Liver (tissue), 9 donors: ENCODE results near the gene NDRG4. TPM values are rescaled to one million over a fixed set of nuclear protein-coding genes. Genes with fewer than 3 reads are reported as not detected.

ENCODE experiments used
- DNase-seq: peaks from one replicate; pipeline ENCODE4 v3.0.0-alpha.2; 2017; ENCODE audit warnings: low spot score
- H3K27ac ChIP-seq, 2 donors: one replicate each; pipeline ENCODE4 v1.7.0; 2013; ENCODE audit warnings: inconsistent platforms in 2 of 2, low read length in 2 of 2, control low read depth in 1 of 2, low read depth in 1 of 2, mild to moderate bottlenecking in 1 of 2
- H3K27me3 ChIP-seq, 4 donors: one replicate each; pipeline versions ENCODE4 v1.6.1 to v1.7.0; 2013; ENCODE audit warnings: low read length in 3 of 4, inconsistent platforms in 1 of 4, mild to moderate bottlenecking in 1 of 4, moderate library complexity in 1 of 4; ENCODE audit not compliant: control insufficient read depth in 4 of 4, insufficient read depth in 4 of 4
- H3K36me3 ChIP-seq, 4 donors: one replicate each; pipeline versions ENCODE4 v1.6.1 to v1.7.0; 2013; ENCODE audit warnings: low read length in 3 of 4, mild to moderate bottlenecking in 3 of 4, low read depth in 1 of 4, moderate library complexity in 1 of 4; ENCODE audit not compliant: control insufficient read depth in 4 of 4, insufficient read depth in 3 of 4
- H3K4me1 ChIP-seq, 4 donors: one replicate each; pipeline versions ENCODE4 v1.6.1 to v1.7.0; 2013; ENCODE audit warnings: low read length in 3 of 4, mild to moderate bottlenecking in 3 of 4, moderate library complexity in 1 of 4; ENCODE audit not compliant: control insufficient read depth in 4 of 4, insufficient read depth in 4 of 4
- H3K4me3 ChIP-seq, 3 donors: one replicate each; pipeline versions ENCODE4 v1.6.1 to v1.7.0; 2013; ENCODE audit warnings: low read length in 3 of 3, control low read depth in 1 of 3, low read depth in 1 of 3, mild to moderate bottlenecking in 1 of 3
- H3K9ac ChIP-seq, 2 donors: one replicate each; pipeline ENCODE4 v1.7.0; 2013; ENCODE audit warnings: low read length in 2 of 2, mild to moderate bottlenecking in 2 of 2, moderate library complexity in 2 of 2, control low read depth in 1 of 2, low read depth in 1 of 2
- H3K9me3 ChIP-seq, 4 donors: one replicate each; pipeline versions ENCODE4 v1.6.1 to v1.7.0; 2013; ENCODE audit warnings: low read length in 3 of 4; ENCODE audit not compliant: control insufficient read depth in 4 of 4
- EGR1 ChIP-seq, 2 donors: IDR thresholded peaks; 2 replicates each; pipeline ENCODE4 v1.6.1; 2016 to 2018; ENCODE audit warnings: antibody characterized with exemption in 2 of 2, low read depth in 2 of 2
- FOXA1 ChIP-seq: IDR thresholded peaks from 2 replicates; pipeline ENCODE4 v1.6.1; 2016; ENCODE audit warnings: antibody characterized with exemption
- GABPA ChIP-seq, 2 donors: IDR thresholded peaks in 1 of 2; conservative IDR thresholded peaks in 1 of 2; 2 replicates each; pipeline ENCODE4 v1.6.1; 2016; ENCODE audit warnings: antibody characterized with exemption in 2 of 2, mild to moderate bottlenecking in 1 of 2, moderate library complexity in 1 of 2
- HNF4A ChIP-seq, 2 donors: conservative IDR thresholded peaks; 2 replicates each; pipeline ENCODE4 v1.6.1; 2016; ENCODE audit warnings: antibody characterized with exemption in 2 of 2, mild to moderate bottlenecking in 2 of 2
- HNF4G ChIP-seq: IDR thresholded peaks from 2 replicates; pipeline ENCODE4 v1.6.1; 2016; ENCODE audit warnings: antibody characterized with exemption
- JUND ChIP-seq, 2 donors: IDR thresholded peaks; 2 replicates each; pipeline ENCODE4 v1.6.1; 2016; ENCODE audit warnings: antibody characterized with exemption in 2 of 2
- NR2F2 ChIP-seq: IDR thresholded peaks from 2 replicates; pipeline ENCODE4 v1.6.1; 2016; ENCODE audit warnings: antibody characterized with exemption
- RAD21 ChIP-seq, 2 donors: IDR thresholded peaks; 2 replicates each; pipeline ENCODE4 v1.6.1; 2016; ENCODE audit warnings: antibody characterized with exemption in 2 of 2, mild to moderate bottlenecking in 2 of 2
- RXRA ChIP-seq, 2 donors: IDR thresholded peaks; 2 replicates each; pipeline ENCODE4 v1.6.1; 2017 to 2018; ENCODE audit warnings: antibody characterized with exemption in 2 of 2, mild to moderate bottlenecking in 1 of 2
- SP1 ChIP-seq: IDR thresholded peaks from 2 replicates; pipeline ENCODE4 v1.6.1; 2018; ENCODE audit warnings: antibody characterized with exemption, mild to moderate bottlenecking
- TAF1 ChIP-seq: conservative IDR thresholded peaks from 2 replicates; pipeline ENCODE4 v1.6.1; 2016; ENCODE audit warnings: antibody characterized with exemption, mild to moderate bottlenecking
- YY1 ChIP-seq: IDR thresholded peaks from 2 replicates; pipeline ENCODE4 v1.6.1; 2016; ENCODE audit warnings: antibody characterized with exemption, mild to moderate bottlenecking
- WGBS: extraction: QIAGEN DNeasy Blood & Tissue Kit; methylation state at CpG from one replicate; pipeline ENCODE4 v1.1.7; 2013; 5-methylcytosine and 5-hydroxymethylcytosine counted together
- polyA plus RNA-seq, 2 donors: library from polyadenylated mRNA; stranded (reverse) in 1 of 2; unstranded in 1 of 2; fragments of 200-250 nt in 1 of 2; fragments of >200 nt in 1 of 2; fragmentation: Nextera tagmentation in 1 of 2; extraction: Ambion mirVana in 1 of 2; gene quantifications; one replicate each; pipeline versions ENCODE4 v1.2.1 to v1.2.3, GENCODE V29; 2013 to 2015
- total RNA-seq, 2 donors: library from RNA; depleted of rRNA; stranded (reverse); fragments of >200 nt; gene quantifications; one replicate each; pipeline ENCODE4 v1.2.3, GENCODE V29; 2014
- TF ChIP-seq, protein P1 (sequence below): IDR thresholded peaks from 2 replicates; pipeline ENCODE4 v1.6.1; 2016; ENCODE audit warnings: antibody characterized with exemption, mild to moderate bottlenecking
- TF ChIP-seq, protein P2 (sequence below): IDR thresholded peaks from 2 replicates; pipeline ENCODE4 v1.6.1; 2016; ENCODE audit warnings: antibody characterized with exemption
- TF ChIP-seq, protein P3 (sequence below): IDR thresholded peaks from 2 replicates; pipeline ENCODE4 v1.6.1; 2016; ENCODE audit warnings: antibody characterized with exemption
- TF ChIP-seq, protein P4 (sequence below): fragments of 150-350 bp; IDR thresholded peaks from 2 replicates; pipeline ENCODE4 v1.5.1; 2017; ENCODE audit warnings: improper control_type of control experiment, low read depth, low read length; ENCODE audit not compliant: missing input control
- TF ChIP-seq, protein P5 (sequence below): IDR thresholded peaks from 2 replicates; pipeline ENCODE4 v1.6.1; 2016; ENCODE audit warnings: antibody characterized with exemption
- donor health status: healthy.
- donor health status: healthy.
- donor health status: healthy.
- donor health status: healthy.
- donor health status: healthy.

NDRG4 gene
- total and polyA plus RNA-seq, 4 donors: 0.40 to 1.1 (median 0.86) TPM

DNA sequence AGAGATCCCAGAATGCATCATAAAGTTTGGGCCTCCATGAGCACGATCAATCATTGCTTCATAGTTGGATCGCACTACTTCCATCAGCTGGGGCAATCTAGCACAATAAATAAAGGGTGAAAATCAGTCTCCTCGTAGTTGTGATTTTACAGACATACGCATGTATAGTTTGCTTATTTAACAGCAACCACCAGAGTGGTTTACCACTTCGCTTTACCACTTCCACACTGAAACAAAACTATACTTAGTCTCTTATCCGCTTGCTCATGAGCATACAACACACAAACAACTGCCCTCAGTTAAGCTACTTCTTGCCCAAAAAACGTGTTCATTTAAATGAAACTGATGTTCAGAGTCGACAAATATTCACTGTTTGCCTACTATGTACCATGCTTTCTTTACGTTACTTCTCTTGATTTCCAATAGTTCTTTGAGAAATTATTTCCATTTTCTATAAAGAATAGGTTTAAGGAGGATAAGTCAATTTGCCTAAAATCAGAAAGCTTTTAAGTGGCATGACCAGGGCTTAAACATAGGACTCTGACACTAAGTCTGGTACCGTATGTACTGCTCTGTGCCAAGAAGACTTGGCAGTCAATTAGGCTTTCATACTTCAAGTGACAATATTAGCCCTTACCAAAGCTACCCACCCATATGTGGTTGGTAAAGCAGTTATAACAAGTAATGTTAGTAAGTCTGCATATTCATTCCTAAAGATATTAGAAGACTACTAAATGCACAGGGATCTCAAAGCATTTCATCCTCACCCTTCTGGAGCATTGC, 37.4 kb downstream of the NDRG4 start:
- Histone ChIP-seq H3K36me3 (peaks cover 23 to 86% (median 71%) of the 10 kb centered on the region in 4 donors), H3K4me3 (no peak overlapping the region), H3K27me3 (no peaks in the 10 kb centered on the region), H3K9ac (no peak overlapping the region), H3K4me1 (peaks cover 0 to 7% (median 3%) of the 10 kb centered on the region in 4 donors), H3K27ac (no peak overlapping the region), H3K9me3 (no peaks in the 10 kb centered on the region)
- DNase-seq: no peak
- no peak for TF ChIP-seq HNF4G
- no peak for TF ChIP-seq JUND (IDR thresholded peaks at IDR 0.05)
- TF ChIP-seq, protein P1, sequence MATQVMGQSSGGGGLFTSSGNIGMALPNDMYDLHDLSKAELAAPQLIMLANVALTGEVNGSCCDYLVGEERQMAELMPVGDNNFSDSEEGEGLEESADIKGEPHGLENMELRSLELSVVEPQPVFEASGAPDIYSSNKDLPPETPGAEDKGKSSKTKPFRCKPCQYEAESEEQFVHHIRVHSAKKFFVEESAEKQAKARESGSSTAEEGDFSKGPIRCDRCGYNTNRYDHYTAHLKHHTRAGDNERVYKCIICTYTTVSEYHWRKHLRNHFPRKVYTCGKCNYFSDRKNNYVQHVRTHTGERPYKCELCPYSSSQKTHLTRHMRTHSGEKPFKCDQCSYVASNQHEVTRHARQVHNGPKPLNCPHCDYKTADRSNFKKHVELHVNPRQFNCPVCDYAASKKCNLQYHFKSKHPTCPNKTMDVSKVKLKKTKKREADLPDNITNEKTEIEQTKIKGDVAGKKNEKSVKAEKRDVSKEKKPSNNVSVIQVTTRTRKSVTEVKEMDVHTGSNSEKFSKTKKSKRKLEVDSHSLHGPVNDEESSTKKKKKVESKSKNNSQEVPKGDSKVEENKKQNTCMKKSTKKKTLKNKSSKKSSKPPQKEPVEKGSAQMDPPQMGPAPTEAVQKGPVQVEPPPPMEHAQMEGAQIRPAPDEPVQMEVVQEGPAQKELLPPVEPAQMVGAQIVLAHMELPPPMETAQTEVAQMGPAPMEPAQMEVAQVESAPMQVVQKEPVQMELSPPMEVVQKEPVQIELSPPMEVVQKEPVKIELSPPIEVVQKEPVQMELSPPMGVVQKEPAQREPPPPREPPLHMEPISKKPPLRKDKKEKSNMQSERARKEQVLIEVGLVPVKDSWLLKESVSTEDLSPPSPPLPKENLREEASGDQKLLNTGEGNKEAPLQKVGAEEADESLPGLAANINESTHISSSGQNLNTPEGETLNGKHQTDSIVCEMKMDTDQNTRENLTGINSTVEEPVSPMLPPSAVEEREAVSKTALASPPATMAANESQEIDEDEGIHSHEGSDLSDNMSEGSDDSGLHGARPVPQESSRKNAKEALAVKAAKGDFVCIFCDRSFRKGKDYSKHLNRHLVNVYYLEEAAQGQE: no peak
- TF ChIP-seq, protein P2, sequence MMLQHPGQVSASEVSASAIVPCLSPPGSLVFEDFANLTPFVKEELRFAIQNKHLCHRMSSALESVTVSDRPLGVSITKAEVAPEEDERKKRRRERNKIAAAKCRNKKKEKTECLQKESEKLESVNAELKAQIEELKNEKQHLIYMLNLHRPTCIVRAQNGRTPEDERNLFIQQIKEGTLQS: no peak
- no peak for TF ChIP-seq SP1
- no peak for TF ChIP-seq EGR1 (IDR thresholded peaks at IDR 0.05; ENCODE audit: low read depth in 2 of 2)
- no peak for TF ChIP-seq TAF1
- no peak for TF ChIP-seq RAD21 (IDR thresholded peaks at IDR 0.05)
- TF ChIP-seq GABPA (IDR thresholded peaks at IDR 0.05 in 1 of 2, conservative IDR thresholded peaks at IDR 0.05 in 1 of 2): no peak
- TF ChIP-seq, protein P3, sequence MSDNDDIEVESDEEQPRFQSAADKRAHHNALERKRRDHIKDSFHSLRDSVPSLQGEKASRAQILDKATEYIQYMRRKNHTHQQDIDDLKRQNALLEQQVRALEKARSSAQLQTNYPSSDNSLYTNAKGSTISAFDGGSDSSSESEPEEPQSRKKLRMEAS: no peak
- no peak for TF ChIP-seq RXRA (IDR thresholded peaks at IDR 0.05)
- TF ChIP-seq, protein P4, sequence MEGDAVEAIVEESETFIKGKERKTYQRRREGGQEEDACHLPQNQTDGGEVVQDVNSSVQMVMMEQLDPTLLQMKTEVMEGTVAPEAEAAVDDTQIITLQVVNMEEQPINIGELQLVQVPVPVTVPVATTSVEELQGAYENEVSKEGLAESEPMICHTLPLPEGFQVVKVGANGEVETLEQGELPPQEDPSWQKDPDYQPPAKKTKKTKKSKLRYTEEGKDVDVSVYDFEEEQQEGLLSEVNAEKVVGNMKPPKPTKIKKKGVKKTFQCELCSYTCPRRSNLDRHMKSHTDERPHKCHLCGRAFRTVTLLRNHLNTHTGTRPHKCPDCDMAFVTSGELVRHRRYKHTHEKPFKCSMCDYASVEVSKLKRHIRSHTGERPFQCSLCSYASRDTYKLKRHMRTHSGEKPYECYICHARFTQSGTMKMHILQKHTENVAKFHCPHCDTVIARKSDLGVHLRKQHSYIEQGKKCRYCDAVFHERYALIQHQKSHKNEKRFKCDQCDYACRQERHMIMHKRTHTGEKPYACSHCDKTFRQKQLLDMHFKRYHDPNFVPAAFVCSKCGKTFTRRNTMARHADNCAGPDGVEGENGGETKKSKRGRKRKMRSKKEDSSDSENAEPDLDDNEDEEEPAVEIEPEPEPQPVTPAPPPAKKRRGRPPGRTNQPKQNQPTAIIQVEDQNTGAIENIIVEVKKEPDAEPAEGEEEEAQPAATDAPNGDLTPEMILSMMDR: no peak
- no peak for TF ChIP-seq HNF4A (conservative IDR thresholded peaks at IDR 0.05)
- TF ChIP-seq, protein P5, sequence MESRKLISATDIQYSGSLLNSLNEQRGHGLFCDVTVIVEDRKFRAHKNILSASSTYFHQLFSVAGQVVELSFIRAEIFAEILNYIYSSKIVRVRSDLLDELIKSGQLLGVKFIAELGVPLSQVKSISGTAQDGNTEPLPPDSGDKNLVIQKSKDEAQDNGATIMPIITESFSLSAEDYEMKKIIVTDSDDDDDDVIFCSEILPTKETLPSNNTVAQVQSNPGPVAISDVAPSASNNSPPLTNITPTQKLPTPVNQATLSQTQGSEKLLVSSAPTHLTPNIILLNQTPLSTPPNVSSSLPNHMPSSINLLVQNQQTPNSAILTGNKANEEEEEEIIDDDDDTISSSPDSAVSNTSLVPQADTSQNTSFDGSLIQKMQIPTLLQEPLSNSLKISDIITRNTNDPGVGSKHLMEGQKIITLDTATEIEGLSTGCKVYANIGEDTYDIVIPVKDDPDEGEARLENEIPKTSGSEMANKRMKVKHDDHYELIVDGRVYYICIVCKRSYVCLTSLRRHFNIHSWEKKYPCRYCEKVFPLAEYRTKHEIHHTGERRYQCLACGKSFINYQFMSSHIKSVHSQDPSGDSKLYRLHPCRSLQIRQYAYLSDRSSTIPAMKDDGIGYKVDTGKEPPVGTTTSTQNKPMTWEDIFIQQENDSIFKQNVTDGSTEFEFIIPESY: no peak
- no peak for TF ChIP-seq NR2F2
- TF ChIP-seq FOXA1: no peak
- no peak for TF ChIP-seq YY1
- WGBS: 81% methylated on average over 10 of the region's 10 CpGs
